ENCODE results near the gene COA3. TPM values are rescaled to one million over a fixed set of nuclear protein-coding genes. Genes with fewer than 3 reads are reported as not detected.
A peak's percentile ranks its signal among the peaks of the same experiment; 100 is the strongest.

Gene COA3
- total RNA-seq, 1 donor from 2014 or later: 31.8 TPM

DNA sequence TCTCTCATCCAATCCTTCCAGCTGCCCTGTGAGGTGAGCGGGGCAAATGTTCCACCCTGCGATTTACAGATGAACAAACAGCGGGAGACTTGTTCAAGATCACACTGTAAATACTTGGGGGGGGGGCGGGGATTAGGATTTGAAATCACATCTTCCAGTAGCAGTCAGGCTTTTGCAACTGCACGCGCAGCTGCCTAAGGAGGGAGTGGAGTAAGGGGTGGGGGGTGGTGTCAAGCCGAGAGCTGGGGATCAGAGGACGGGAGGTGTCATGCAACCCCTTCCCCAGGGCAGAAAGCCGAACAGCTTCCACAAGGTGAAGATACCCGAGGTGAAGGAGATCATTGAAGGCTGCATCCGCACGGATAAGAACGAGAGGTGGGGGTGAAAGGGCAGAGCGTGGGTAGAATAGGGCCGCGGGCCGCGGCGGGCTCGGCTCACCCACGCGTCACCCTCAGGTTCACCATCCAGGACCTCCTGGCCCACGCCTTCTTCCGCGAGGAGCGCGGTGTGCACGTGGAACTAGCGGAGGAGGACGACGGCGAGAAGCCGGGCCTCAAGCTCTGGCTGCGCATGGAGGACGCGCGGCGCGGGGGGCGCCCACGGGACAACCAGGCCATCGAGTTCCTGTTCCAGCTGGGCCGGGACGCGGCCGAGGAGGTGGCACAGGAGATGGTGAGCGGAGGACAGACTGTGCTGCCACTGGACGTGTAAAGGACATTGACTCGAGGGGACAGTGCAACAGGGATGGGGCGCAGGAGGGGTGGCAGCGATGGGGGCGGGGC lies 13.5 kb downstream of the COA3 start:
- Histone ChIP-seq H3K27me3 (ENCODE audit: insufficient read depth, low read length) (no peaks in the 10 kb centered on the region), H4K20me1 (ENCODE audit: insufficient read depth, low read length) (peaks cover 67% of the 10 kb centered on the region), H3K79me2 (ENCODE audit: insufficient read depth, low read length) (peaks cover 47% of the 10 kb centered on the region), H2AFZ (ENCODE audit: low read depth, low read length) (no peak overlapping the region), H3K9ac (ENCODE audit: low read length) (no peak overlapping the region), H3K9me3 (ENCODE audit: insufficient read depth, low read depth, low read length) (no peaks in the 10 kb centered on the region), H3K4me3 (ENCODE audit: insufficient read depth, low read depth, low read length) (peak overlapping the region; percentile 85), H3K36me3 (ENCODE audit: insufficient read depth, low read length) (peaks cover 14% of the 10 kb centered on the region), H3K4me2 (ENCODE audit: low read length) (peak overlapping the region; percentile 96), H3K27ac (ENCODE audit: low read depth, low read length) (no peak overlapping the region), H3K4me1 (ENCODE audit: insufficient read depth, low read length) (peaks cover 36% of the 10 kb centered on the region)
- Mint-ChIP-seq H3K27ac (ENCODE audit: unreplicated experiment) (no peak overlapping the region), H3K27me3 (ENCODE audit: low read depth, unreplicated experiment) (no peaks in the 10 kb centered on the region), H3K9me3 (ENCODE audit: unreplicated experiment) (no peaks in the 10 kb centered on the region), H3K4me3 (ENCODE audit: unreplicated experiment) (no peak overlapping the region), H3K36me3 (ENCODE audit: low read depth, unreplicated experiment) (peaks cover 22% of the 10 kb centered on the region), H3K4me1 (ENCODE audit: low read depth, unreplicated experiment) (peaks cover 17% of the 10 kb centered on the region)
- FAIRE-seq (no peak), DNase-seq (ENCODE audit: low read depth) (no peak)
- TF ChIP-seq, protein P1, sequence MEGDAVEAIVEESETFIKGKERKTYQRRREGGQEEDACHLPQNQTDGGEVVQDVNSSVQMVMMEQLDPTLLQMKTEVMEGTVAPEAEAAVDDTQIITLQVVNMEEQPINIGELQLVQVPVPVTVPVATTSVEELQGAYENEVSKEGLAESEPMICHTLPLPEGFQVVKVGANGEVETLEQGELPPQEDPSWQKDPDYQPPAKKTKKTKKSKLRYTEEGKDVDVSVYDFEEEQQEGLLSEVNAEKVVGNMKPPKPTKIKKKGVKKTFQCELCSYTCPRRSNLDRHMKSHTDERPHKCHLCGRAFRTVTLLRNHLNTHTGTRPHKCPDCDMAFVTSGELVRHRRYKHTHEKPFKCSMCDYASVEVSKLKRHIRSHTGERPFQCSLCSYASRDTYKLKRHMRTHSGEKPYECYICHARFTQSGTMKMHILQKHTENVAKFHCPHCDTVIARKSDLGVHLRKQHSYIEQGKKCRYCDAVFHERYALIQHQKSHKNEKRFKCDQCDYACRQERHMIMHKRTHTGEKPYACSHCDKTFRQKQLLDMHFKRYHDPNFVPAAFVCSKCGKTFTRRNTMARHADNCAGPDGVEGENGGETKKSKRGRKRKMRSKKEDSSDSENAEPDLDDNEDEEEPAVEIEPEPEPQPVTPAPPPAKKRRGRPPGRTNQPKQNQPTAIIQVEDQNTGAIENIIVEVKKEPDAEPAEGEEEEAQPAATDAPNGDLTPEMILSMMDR (IDR thresholded peaks at IDR 0.05; ENCODE audit: insufficient read depth, low read depth, low read length): no peak
- TF ChIP-seq EZH2 (IDR thresholded peaks at IDR 0.05; ENCODE audit: insufficient read depth, low read length): no peak

DNA sequence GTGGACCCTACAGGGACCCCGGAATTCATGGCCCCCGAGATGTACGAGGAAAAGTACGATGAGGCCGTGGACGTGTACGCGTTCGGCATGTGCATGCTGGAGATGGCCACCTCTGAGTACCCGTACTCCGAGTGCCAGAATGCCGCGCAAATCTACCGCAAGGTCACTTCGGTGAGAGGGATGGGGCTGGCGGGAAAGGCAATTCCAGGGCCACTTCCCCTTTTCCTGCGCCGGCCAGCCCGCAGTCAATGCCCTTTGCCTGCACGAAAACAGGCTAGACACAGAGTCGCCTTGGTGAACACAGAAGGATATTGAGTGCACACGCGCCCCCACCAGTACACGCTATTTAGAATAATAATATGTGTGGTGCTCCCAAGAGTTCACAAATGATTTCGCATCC lies 14.1 kb downstream of the COA3 start:
- DNase-seq (ENCODE audit: low read depth) (no peak), FAIRE-seq (no peak)
- peaks cover 42% of the 10 kb centered on the region for H3K4me1 ChIP-seq (ENCODE audit: insufficient read depth, low read length)
- H3K79me2 ChIP-seq (ENCODE audit: insufficient read depth, low read length): peaks cover 47% of the 10 kb centered on the region
- peak overlapping the region; percentile 96 for H3K4me2 ChIP-seq (ENCODE audit: low read length)
- H3K9me3 Mint-ChIP-seq (ENCODE audit: unreplicated experiment): no peaks in the 10 kb centered on the region
- no peak overlapping the region for H3K27ac Mint-ChIP-seq (ENCODE audit: unreplicated experiment)
- no peaks in the 10 kb centered on the region for H3K9me3 ChIP-seq (ENCODE audit: insufficient read depth, low read depth, low read length)
- no peaks in the 10 kb centered on the region for H3K27me3 Mint-ChIP-seq (ENCODE audit: low read depth, unreplicated experiment)
- no peak overlapping the region for H3K27ac ChIP-seq (ENCODE audit: low read depth, low read length)
- no peak overlapping the region for H3K4me3 Mint-ChIP-seq (ENCODE audit: unreplicated experiment)
- peaks cover 16% of the 10 kb centered on the region for H3K36me3 ChIP-seq (ENCODE audit: insufficient read depth, low read length)
- peak overlapping the region; percentile 3 for H3K9ac ChIP-seq (ENCODE audit: low read length)
- H3K27me3 ChIP-seq (ENCODE audit: insufficient read depth, low read length): no peaks in the 10 kb centered on the region
- TF ChIP-seq EZH2 (IDR thresholded peaks at IDR 0.05; ENCODE audit: insufficient read depth, low read length): no peak
- TF ChIP-seq, protein P1 (IDR thresholded peaks at IDR 0.05; ENCODE audit: insufficient read depth, low read depth, low read length): no peak
- peaks cover 67% of the 10 kb centered on the region for H4K20me1 ChIP-seq (ENCODE audit: insufficient read depth, low read length)
- H3K4me1 Mint-ChIP-seq (ENCODE audit: low read depth, unreplicated experiment): peaks cover 23% of the 10 kb centered on the region
- H3K36me3 Mint-ChIP-seq (ENCODE audit: low read depth, unreplicated experiment): peaks cover 22% of the 10 kb centered on the region
- no peak overlapping the region for H2AFZ ChIP-seq (ENCODE audit: low read depth, low read length)
- H3K4me3 ChIP-seq (ENCODE audit: insufficient read depth, low read depth, low read length): peak overlapping the region; percentile 85

DNA sequence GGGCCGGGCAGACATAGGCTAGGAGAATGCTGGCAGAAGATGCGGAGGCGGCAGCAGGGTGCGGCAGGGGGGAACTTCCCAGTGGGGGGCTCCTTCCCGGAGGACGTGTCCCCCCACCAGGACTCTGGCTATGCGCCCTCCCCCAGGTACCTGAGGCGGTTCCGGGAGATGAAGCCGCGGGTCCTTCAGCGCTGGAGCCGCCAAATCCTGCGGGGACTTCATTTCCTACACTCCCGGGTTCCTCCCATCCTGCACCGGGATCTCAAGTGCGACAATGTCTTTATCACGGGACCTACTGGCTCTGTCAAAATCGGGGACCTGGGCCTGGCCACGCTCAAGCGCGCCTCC lies 14.7 kb downstream of the COA3 start:
- H3K4me2 ChIP-seq (ENCODE audit: low read length): peak overlapping the region; percentile 96
- peaks cover 47% of the 10 kb centered on the region for H3K79me2 ChIP-seq (ENCODE audit: insufficient read depth, low read length)
- H2AFZ ChIP-seq (ENCODE audit: low read depth, low read length): no peak overlapping the region
- Mint-ChIP-seq H3K9me3 (ENCODE audit: unreplicated experiment) (no peaks in the 10 kb centered on the region), H3K27me3 (ENCODE audit: low read depth, unreplicated experiment) (no peaks in the 10 kb centered on the region), H3K4me3 (ENCODE audit: unreplicated experiment) (peak overlapping the region; percentile 79), H3K4me1 (ENCODE audit: low read depth, unreplicated experiment) (peaks cover 26% of the 10 kb centered on the region), H3K27ac (ENCODE audit: unreplicated experiment) (peak overlapping the region; percentile 56), H3K36me3 (ENCODE audit: low read depth, unreplicated experiment) (peaks cover 17% of the 10 kb centered on the region)
- H4K20me1 ChIP-seq (ENCODE audit: insufficient read depth, low read length): peaks cover 63% of the 10 kb centered on the region
- peaks cover 18% of the 10 kb centered on the region for H3K36me3 ChIP-seq (ENCODE audit: insufficient read depth, low read length)
- peak overlapping the region; percentile 3 for H3K9ac ChIP-seq (ENCODE audit: low read length)
- no peaks in the 10 kb centered on the region for H3K9me3 ChIP-seq (ENCODE audit: insufficient read depth, low read depth, low read length)
- no peak overlapping the region for H3K27ac ChIP-seq (ENCODE audit: low read depth, low read length)
- no peaks in the 10 kb centered on the region for H3K27me3 ChIP-seq (ENCODE audit: insufficient read depth, low read length)
- FAIRE-seq (no peak), DNase-seq (ENCODE audit: low read depth) (no peak)
- no peak for TF ChIP-seq EZH2 (IDR thresholded peaks at IDR 0.05; ENCODE audit: insufficient read depth, low read length)
- TF ChIP-seq, protein P1 (IDR thresholded peaks at IDR 0.05; ENCODE audit: insufficient read depth, low read depth, low read length): no peak
- H3K4me1 ChIP-seq (ENCODE audit: insufficient read depth, low read length): peaks cover 43% of the 10 kb centered on the region
- H3K4me3 ChIP-seq (ENCODE audit: insufficient read depth, low read depth, low read length): peak overlapping the region; percentile 85

Measured in astrocyte (in vitro differentiated cells and primary cell).